ENCODE results near the gene ZNF576. TPM values are rescaled to one million over a fixed set of nuclear protein-coding genes. Genes with fewer than 3 reads are reported as not detected.

Gene ZNF576
- total and polyA plus RNA-seq, 2 donors from 2014 or later, result 15.3 to 25.6 TPM

DNA sequence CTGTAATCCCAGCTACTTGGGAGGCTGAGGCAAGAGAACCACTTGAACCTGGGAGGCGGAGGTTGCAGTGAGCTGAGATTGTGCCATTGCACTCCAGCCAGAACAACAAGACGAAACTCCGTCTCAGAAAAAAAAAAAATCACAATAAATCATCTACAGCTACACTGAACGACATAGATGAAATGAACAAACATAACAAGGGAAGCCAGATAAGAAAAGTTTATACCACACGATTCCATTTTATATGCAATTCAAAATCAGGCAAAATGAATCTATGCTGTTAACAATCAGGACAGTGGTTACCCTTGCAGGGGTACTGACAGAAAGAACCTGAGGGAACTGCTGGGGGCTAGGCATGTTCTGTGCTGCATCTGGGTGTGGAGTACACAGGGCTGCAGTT is 26.7 kb upstream of the ZNF576 start:
- no peak overlapping the region for H3K27ac ChIP-seq (ENCODE audit: low read depth in 2 of 2, low read length in 2 of 2)
- FAIRE-seq (no peak), DNase-seq (no peak)
- no peak for TF ChIP-seq CTCF (IDR thresholded peaks at IDR 0.05; ENCODE audit: borderline replicate concordance, extremely low read depth, insufficient read depth)
- H3K4me1 ChIP-seq (ENCODE audit: control insufficient read depth in 2 of 3, insufficient read depth in 2 of 3, low read depth in 1 of 3, low read length in 3 of 3), result peaks cover 0 to 4% (median 3%) of the 10 kb centered on the region in 3 donors
- no peak overlapping the region for H3K9ac ChIP-seq (ENCODE audit: low read length in 3 of 3)
- peaks cover 0 to 6% (median 0%) of the 10 kb centered on the region in 3 donors for H3K36me3 ChIP-seq (ENCODE audit: control insufficient read depth in 2 of 3, insufficient read depth in 3 of 3, low read length in 3 of 3)
- no peaks in the 10 kb centered on the region for H3K9me3 ChIP-seq (ENCODE audit: control insufficient read depth in 2 of 3, insufficient read depth in 1 of 3, low read length in 3 of 3)
- no peak overlapping the region for H3K4me3 ChIP-seq (ENCODE audit: low read length in 3 of 3)
- intact Hi-C loops (cut with DNase I), result no loop called here
- H3K27me3 ChIP-seq (ENCODE audit: control insufficient read depth, insufficient read depth, low read length), result no peaks in the 10 kb centered on the region

DNA sequence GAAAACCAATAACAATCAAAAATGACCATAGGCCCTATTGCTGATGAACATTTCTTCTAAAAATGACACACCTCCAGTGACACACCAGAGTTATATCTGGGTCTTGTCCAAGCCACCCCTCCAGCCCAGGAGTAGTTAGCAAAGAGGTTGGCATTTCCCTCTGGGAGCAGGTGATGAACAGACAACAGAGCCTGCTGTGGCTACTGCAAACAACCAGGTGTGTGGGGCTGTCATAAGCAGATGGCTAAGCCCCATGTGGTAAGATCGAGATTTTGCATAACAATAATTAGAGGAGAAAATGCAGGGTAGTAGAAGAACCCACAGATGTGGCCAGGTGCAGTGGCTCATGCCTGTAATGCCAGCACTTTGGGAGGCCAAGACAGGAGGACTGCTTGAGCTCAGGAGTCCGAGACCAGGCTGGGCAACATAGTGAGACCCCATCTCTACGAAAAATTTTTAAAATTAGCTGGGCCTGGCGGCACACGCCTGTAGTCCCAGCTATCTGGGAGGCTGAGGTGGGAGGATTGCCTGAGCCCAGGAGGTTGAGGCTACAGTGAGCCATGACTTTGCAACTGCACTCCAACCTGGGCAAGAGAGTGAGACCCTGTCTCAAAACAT is 26.1 kb upstream of the ZNF576 start:
- DNase-seq (no peak), FAIRE-seq (no peak)
- Histone ChIP-seq H3K9ac (ENCODE audit: low read length in 3 of 3) (no peak overlapping the region), H3K27ac (ENCODE audit: low read depth in 2 of 2, low read length in 2 of 2) (no peak overlapping the region), H3K4me3 (ENCODE audit: low read length in 3 of 3) (no peak overlapping the region), H3K36me3 (ENCODE audit: control insufficient read depth in 2 of 3, insufficient read depth in 3 of 3, low read length in 3 of 3) (peaks cover 0 to 6% (median 0%) of the 10 kb centered on the region in 3 donors), H3K27me3 (ENCODE audit: control insufficient read depth, insufficient read depth, low read length) (no peaks in the 10 kb centered on the region), H3K9me3 (ENCODE audit: control insufficient read depth in 2 of 3, insufficient read depth in 1 of 3, low read length in 3 of 3) (no peaks in the 10 kb centered on the region), H3K4me1 (ENCODE audit: control insufficient read depth in 2 of 3, insufficient read depth in 2 of 3, low read depth in 1 of 3, low read length in 3 of 3) (peaks cover 0 to 6% (median 5%) of the 10 kb centered on the region in 3 donors)
- intact Hi-C loops (cut with DNase I), result no loop called here
- TF ChIP-seq CTCF (IDR thresholded peaks at IDR 0.05; ENCODE audit: borderline replicate concordance, extremely low read depth, insufficient read depth), result no peak

GRCh38 chr19:43572171-43572588 is 24.2 kb upstream of the ZNF576 start:
- Histone ChIP-seq H3K4me1 (ENCODE audit: control insufficient read depth in 2 of 3, insufficient read depth in 2 of 3, low read depth in 1 of 3, low read length in 3 of 3) (peaks cover 0 to 8% (median 5%) of the 10 kb centered on the region in 3 donors), H3K27ac (ENCODE audit: low read depth in 2 of 2, low read length in 2 of 2) (no peak overlapping the region), H3K9me3 (ENCODE audit: control insufficient read depth in 2 of 3, insufficient read depth in 1 of 3, low read length in 3 of 3) (no peaks in the 10 kb centered on the region), H3K4me3 (ENCODE audit: low read length in 3 of 3) (no peak overlapping the region), H3K27me3 (ENCODE audit: control insufficient read depth, insufficient read depth, low read length) (no peaks in the 10 kb centered on the region), H3K9ac (ENCODE audit: low read length in 3 of 3) (no peak overlapping the region), H3K36me3 (ENCODE audit: control insufficient read depth in 2 of 3, insufficient read depth in 3 of 3, low read length in 3 of 3) (peaks cover 0 to 6% (median 0%) of the 10 kb centered on the region in 3 donors)
- no peak for TF ChIP-seq CTCF (IDR thresholded peaks at IDR 0.05; ENCODE audit: borderline replicate concordance, extremely low read depth, insufficient read depth)
- intact Hi-C loops (cut with DNase I), result no loop called here
- FAIRE-seq (no peak), DNase-seq (no peak)
